B cell (primary cell): ENCODE results near the gene SNAPC1. TPM values are rescaled to one million over a fixed set of nuclear protein-coding genes. Genes with fewer than 3 reads are reported as not detected.
A peak's percentile ranks its signal among the peaks of the same experiment; 100 is the strongest.

Source experiments
- ATAC-seq: fragments of 200-7000 bp; cut with Tn5 transposase; one replicate; pipeline ENCODE4 v1.10.0; 2021; ENCODE audit warnings: low read depth, mild to moderate bottlenecking, moderate number of reproducible peaks, moderate library complexity
- CTCF ChIA-PET: fragments of 350-600 bp; sonication (Branson Sonifier 250); formaldehyde crosslinking; loops from one replicate; lab custom pipeline; 2021; ENCODE audit warnings: antibody characterized with exemption, inconsistent platforms; lab: Charles Lee
- POLR2A ChIA-PET: fragments of 350-600 bp; sonication (Branson Sonifier 250); formaldehyde crosslinking; loops from one replicate; lab custom pipeline; 2021; ENCODE audit warnings: antibody characterized with exemption; lab: Charles Lee
- DNase-seq: peaks from one replicate; pipeline ENCODE4 v3.0.0; 2013
- H2AFZ ChIP-seq: 2 replicates; pipeline ENCODE4 v1.6.1; 2012; ENCODE audit warnings: mild to moderate bottlenecking, low read depth, low read length; ENCODE audit not compliant: insufficient read depth, poor library complexity, severe bottlenecking
- H3K27ac ChIP-seq, 2 donors: 1 replicate in 1 of 2; 2 replicates in 1 of 2; pipeline ENCODE4 v1.5.1; 2012 to 2013; ENCODE audit warnings: low read length in 2 of 2, mild to moderate bottlenecking in 2 of 2, moderate library complexity in 1 of 2
- H3K27me3 ChIP-seq, 4 experiments: fragments of 200-600 bp in 1 of 4; sonication (generic) in 1 of 4; replicated peaks in 1 of 4; 1 replicate in 2 of 4; 2 replicates in 2 of 4; pipeline versions ENCODE4 v1.6.1 to v1.7.0; 2013 to 2016; ENCODE audit warnings: low read length in 3 of 4, mild to moderate bottlenecking in 2 of 4, mixed read lengths in 1 of 4, moderate library complexity in 1 of 4; ENCODE audit not compliant: insufficient read depth in 4 of 4, control insufficient read depth in 3 of 4; ENCODE audit errors: control extremely low read depth in 1 of 4
- H3K36me3 ChIP-seq, 2 experiments: replicated peaks in 1 of 2; 1 replicate in 1 of 2; 2 replicates in 1 of 2; pipeline versions ENCODE4 v1.6.1 to v1.7.1; 2013; ENCODE audit warnings: low read length in 1 of 2; ENCODE audit not compliant: insufficient read depth in 2 of 2, control insufficient read depth in 1 of 2; ENCODE audit errors: control extremely low read depth in 1 of 2, extremely low read depth in 1 of 2
- H3K4me1 ChIP-seq, 2 donors: fragments of 200-600 bp in 1 of 2; sonication (generic) in 1 of 2; 1 replicate in 1 of 2; 2 replicates in 1 of 2; pipeline versions ENCODE4 v1.5.1 to v1.6.1; 2013 to 2017; ENCODE audit warnings: low read length in 2 of 2; ENCODE audit not compliant: control insufficient read depth in 2 of 2, insufficient read depth in 2 of 2
- H3K4me2 ChIP-seq: replicated peaks from 2 replicates; pipeline ENCODE3; 2012; ENCODE audit warnings: mild to moderate bottlenecking, low read depth, low read length; ENCODE audit not compliant: poor library complexity, severe bottlenecking
- H3K4me3 ChIP-seq, 5 experiments: fragments of 200-600 bp in 1 of 5; sonication (generic) in 1 of 5; 1 replicate in 3 of 5; 2 replicates in 2 of 5; pipeline versions ENCODE4 v1.5.1 to v1.7.0; 2011 to 2016; ENCODE audit warnings: low read length in 4 of 5, mild to moderate bottlenecking in 4 of 5, low read depth in 2 of 5, control low read depth in 1 of 5, moderate library complexity in 1 of 5; ENCODE audit not compliant: insufficient read depth in 1 of 5; ENCODE audit errors: control extremely low read depth in 1 of 5, extremely low read depth in 1 of 5
- H3K79me2 ChIP-seq: fragments of 200-600 bp; sonication (generic); one replicate; pipeline ENCODE4 v1.6.0; 2016; ENCODE audit warnings: low read length; ENCODE audit not compliant: control insufficient read depth, insufficient read depth
- H3K9ac ChIP-seq: fragments of 200-600 bp; sonication (generic); 2 replicates; pipeline ENCODE4 v1.6.1; 2017; ENCODE audit warnings: mild to moderate bottlenecking, low read length, moderate library complexity
- H3K9me3 ChIP-seq, 3 donors: one replicate each; pipeline versions ENCODE4 v1.6.1 to v1.7.1; 2013; ENCODE audit warnings: low read length in 2 of 3; ENCODE audit not compliant: control insufficient read depth in 2 of 3, insufficient read depth in 1 of 3; ENCODE audit errors: control extremely low read depth in 1 of 3
- H4K20me1 ChIP-seq: 2 replicates; pipeline ENCODE4 v1.6.0; 2012; ENCODE audit warnings: mild to moderate bottlenecking, low read length; ENCODE audit not compliant: insufficient read depth, control insufficient read depth, poor library complexity, severe bottlenecking
- H3K27ac Mint-ChIP-seq: one replicate; pipeline ENCODE4 v1.8.0; 2021; ENCODE audit warnings: mixed read lengths
- H3K27me3 Mint-ChIP-seq: one replicate; pipeline ENCODE4 v1.8.0; 2021; ENCODE audit warnings: mixed read lengths
- H3K4me1 Mint-ChIP-seq: one replicate; pipeline ENCODE4 v1.8.0; 2021; ENCODE audit warnings: mixed read lengths
- H3K4me3 Mint-ChIP-seq: one replicate; pipeline ENCODE4 v1.8.0; 2021; ENCODE audit warnings: mixed read lengths
- H3K9me3 Mint-ChIP-seq: one replicate; pipeline ENCODE4 v1.8.0; 2022; ENCODE audit warnings: mixed read lengths; ENCODE audit not compliant: insufficient read depth
- EZH2 ChIP-seq: IDR thresholded peaks from 2 replicates; pipeline ENCODE4 v1.6.1; 2012; ENCODE audit warnings: borderline replicate concordance, low read depth, mild to moderate bottlenecking, moderate library complexity, low read length; ENCODE audit not compliant: insufficient read depth, poor library complexity, severe bottlenecking
- WGBS: methylation state at CpG from one replicate; pipeline ENCODE4 v1.1.5; 2013; ENCODE audit warnings: missing lambda C conversion rate; ENCODE audit not compliant: insufficient coverage; 5-methylcytosine and 5-hydroxymethylcytosine counted together
- intact Hi-C: fragments of 100-400 bp; cut with micrococcal nuclease; formaldehyde crosslinking; loops from one replicate; pipeline ENCODE4 v1.10.0; 2022
- polyA plus RNA-seq: library from polyadenylated mRNA; depleted of rRNA; stranded (reverse); fragments of >200 nt; gene quantifications from 2 replicates; pipeline ENCODE4 v1.2.3, GENCODE V29; 2012
- total RNA-seq, 2 donors: library from RNA; stranded (reverse); fragments of 120-200 nt in 1 of 2; gene quantifications; 1 replicate in 1 of 2; 2 replicates in 1 of 2; pipeline versions ENCODE4 v1.2.3 to v1.2.4, GENCODE V29; 2013 to 2022
- TF ChIP-seq, protein P1 (sequence below): fragments of 200-600 bp; IDR thresholded peaks from one replicate; pipeline ENCODE4 v1.8.0; 2022; ENCODE audit warnings: antibody characterized with exemption, mild to moderate bottlenecking

SNAPC1 gene
- total and polyA plus RNA-seq, 2 donors (not counting 1 experiment from before 2014, with no cell fraction given) = 2.6 to 7.1 TPM

DNA sequence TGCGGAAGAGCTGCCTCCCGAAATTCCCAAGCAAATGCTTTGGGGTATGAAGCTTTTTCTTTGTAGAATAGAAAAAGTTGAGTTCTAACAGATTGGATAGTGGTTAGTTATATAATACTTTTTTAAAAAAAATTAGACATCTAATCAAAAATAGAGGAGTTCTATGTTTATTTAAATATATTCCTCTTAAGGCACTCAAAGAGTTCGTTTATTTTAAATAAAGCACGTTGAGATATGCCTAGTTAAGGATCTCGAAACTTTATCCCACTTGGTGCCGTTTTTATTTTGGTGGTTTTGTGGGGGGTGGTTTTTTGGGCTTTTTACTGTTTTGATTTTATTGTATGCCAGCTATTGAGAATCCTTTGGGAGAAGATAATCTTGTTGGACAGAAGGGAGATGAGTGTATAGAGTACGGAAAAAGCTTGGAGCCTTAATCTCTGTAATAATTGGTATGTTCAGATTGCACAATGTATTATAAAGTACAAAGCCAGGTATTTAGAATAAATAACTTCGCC, 10.7 kb upstream of the SNAPC1 start:
- no peaks in the 10 kb centered on the region for H3K9me3 ChIP-seq
- Mint-ChIP-seq H3K27me3 (no peaks in the 10 kb centered on the region), H3K4me3 (peak overlapping the region; percentile 80), H3K27ac (peak overlapping the region; percentile 93), H3K4me1 (peaks cover 39% of the 10 kb centered on the region), H3K9me3 (no peaks in the 10 kb centered on the region)
- no peak for TF ChIP-seq EZH2
- TF ChIP-seq, protein P1, sequence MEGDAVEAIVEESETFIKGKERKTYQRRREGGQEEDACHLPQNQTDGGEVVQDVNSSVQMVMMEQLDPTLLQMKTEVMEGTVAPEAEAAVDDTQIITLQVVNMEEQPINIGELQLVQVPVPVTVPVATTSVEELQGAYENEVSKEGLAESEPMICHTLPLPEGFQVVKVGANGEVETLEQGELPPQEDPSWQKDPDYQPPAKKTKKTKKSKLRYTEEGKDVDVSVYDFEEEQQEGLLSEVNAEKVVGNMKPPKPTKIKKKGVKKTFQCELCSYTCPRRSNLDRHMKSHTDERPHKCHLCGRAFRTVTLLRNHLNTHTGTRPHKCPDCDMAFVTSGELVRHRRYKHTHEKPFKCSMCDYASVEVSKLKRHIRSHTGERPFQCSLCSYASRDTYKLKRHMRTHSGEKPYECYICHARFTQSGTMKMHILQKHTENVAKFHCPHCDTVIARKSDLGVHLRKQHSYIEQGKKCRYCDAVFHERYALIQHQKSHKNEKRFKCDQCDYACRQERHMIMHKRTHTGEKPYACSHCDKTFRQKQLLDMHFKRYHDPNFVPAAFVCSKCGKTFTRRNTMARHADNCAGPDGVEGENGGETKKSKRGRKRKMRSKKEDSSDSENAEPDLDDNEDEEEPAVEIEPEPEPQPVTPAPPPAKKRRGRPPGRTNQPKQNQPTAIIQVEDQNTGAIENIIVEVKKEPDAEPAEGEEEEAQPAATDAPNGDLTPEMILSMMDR = no peak
- H3K4me3 ChIP-seq = peak overlapping the region in 4 of 5 experiments; percentile 47 to 71 (median 59)
- H3K9ac ChIP-seq = peak overlapping the region; percentile 68
- no peaks in the 10 kb centered on the region for H4K20me1 ChIP-seq
- peak overlapping the region; percentile 77 for H3K4me2 ChIP-seq
- WGBS = 23% methylated on average over 3 of the region's 8 CpGs
- H2AFZ ChIP-seq = peak overlapping the region; percentile 73
- H3K36me3 ChIP-seq = peaks cover 11 to 19% of the 10 kb centered on the region in 2 experiments
- H3K79me2 ChIP-seq = no peaks in the 10 kb centered on the region
- ATAC-seq (no peak), DNase-seq (no peak)
- peaks cover 25 to 27% of the 10 kb centered on the region in 2 donors for H3K4me1 ChIP-seq
- peak overlapping the region; percentile 47 to 73 for H3K27ac ChIP-seq
- CTCF ChIA-PET = interaction anchor here (1.3 to 4.0 kb wide), 6 partner anchors 10 to 455 kb away, joined by 3 to 21 read pairs (median 5); partner anchors contain the start of gene SNAPC1
- intact Hi-C loops = loop anchor here (1.0 to 10.0 kb wide), 6 partner anchors 11 to 1659 kb away; partner anchors contain the start of genes PCNX4 and SNAPC1
- H3K27me3 ChIP-seq = no peaks in the 10 kb centered on the region
- POLR2A ChIA-PET = interaction anchor here (1.0 kb wide), 1 partner anchor 10 kb away, joined by 3 read pairs; no protein-coding TSS in a partner anchor

DNA sequence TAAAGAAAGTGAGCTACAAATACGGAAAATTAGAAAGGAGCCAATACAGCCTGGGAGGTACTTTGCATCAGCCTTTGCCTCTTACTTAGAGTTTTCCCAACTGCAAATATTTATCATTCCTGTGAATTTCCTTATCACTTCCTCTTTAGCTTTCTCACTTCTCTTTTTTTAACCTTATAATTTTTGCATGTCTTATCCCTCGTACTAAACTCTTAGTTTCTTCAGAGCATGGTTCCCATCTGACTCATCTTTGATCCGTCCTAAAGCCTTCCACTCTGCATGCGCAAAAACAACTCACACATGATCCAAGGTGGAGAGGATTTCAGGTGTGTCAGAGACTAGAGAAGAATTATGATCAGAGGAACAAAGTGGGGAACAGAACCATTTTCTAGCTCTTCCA, 9.6 kb upstream of the SNAPC1 start:
- DNase-seq (peak; percentile 68), ATAC-seq (peak; percentile 46)
- Mint-ChIP-seq H3K27me3 (no peaks in the 10 kb centered on the region), H3K27ac (peak overlapping the region; percentile 73), H3K4me1 (peaks cover 37% of the 10 kb centered on the region), H3K9me3 (no peaks in the 10 kb centered on the region), H3K4me3 (peak overlapping the region; percentile 42)
- H4K20me1 ChIP-seq = no peaks in the 10 kb centered on the region
- no peaks in the 10 kb centered on the region for H3K27me3 ChIP-seq
- no peak for TF ChIP-seq EZH2
- TF ChIP-seq, protein P1 = no peak
- peaks cover 5 to 8% of the 10 kb centered on the region in 2 experiments for H3K36me3 ChIP-seq
- H3K4me1 ChIP-seq = peaks cover 25 to 27% of the 10 kb centered on the region in 2 donors
- 14% methylated on average over 2 of the region's 4 CpGs for WGBS
- no peaks in the 10 kb centered on the region for H3K9me3 ChIP-seq
- H3K4me2 ChIP-seq = peak overlapping the region; percentile 77
- intact Hi-C loops = loop anchor here (5.0 to 10.0 kb wide), 3 partner anchors 275 to 1660 kb away; partner anchors contain the start of gene PCNX4
- no peak overlapping the region for H2AFZ ChIP-seq
- no peak overlapping the region for H3K4me3 ChIP-seq
- no peak overlapping the region for H3K9ac ChIP-seq
- ChIA-PET CTCF (interaction anchor here (0.6 to 2.3 kb wide), 9 partner anchors 10 to 292 kb away, joined by 3 to 11 read pairs (median 3); partner anchors contain the start of gene SNAPC1), POLR2A (interaction anchor here (1.0 kb wide), 1 partner anchor 9 kb away, joined by 10 read pairs; the partner anchor contains the start of gene SNAPC1)
- H3K79me2 ChIP-seq = no peaks in the 10 kb centered on the region
- no peak overlapping the region for H3K27ac ChIP-seq
